Calu3 (cell line): ENCODE results near the gene POLR3A. TPM values are rescaled to one million over a fixed set of nuclear protein-coding genes. Genes with fewer than 3 reads are reported as not detected.

Source experiments
- BruUV-seq: library from RNA; stranded (reverse); fragments of 400-500 nt; replicated peaks from 2 replicates; lab custom pipeline; 2021; lab: Mats Ljungman, UMichigan
- CTCF ChIA-PET: fragments of 300-600 bp; sonication (Branson Sonifier 250); formaldehyde crosslinking; loops from one replicate; lab custom pipeline; 2022; ENCODE audit warnings: antibody characterized with exemption; lab: Charles Lee
- DNase-seq: peaks from one replicate; pipeline ENCODE4 v3.0.0; 2022
- H3K27ac Mint-ChIP-seq: one replicate; pipeline ENCODE4 v1.8.0; 2022; ENCODE audit warnings: mixed read lengths; ENCODE audit not compliant: unreplicated experiment
- H3K27me3 Mint-ChIP-seq: one replicate; pipeline ENCODE4 v1.8.0; 2022; ENCODE audit warnings: mixed read lengths; ENCODE audit not compliant: unreplicated experiment
- H3K36me3 Mint-ChIP-seq: one replicate; pipeline ENCODE4 v1.8.0; 2022; ENCODE audit warnings: mild to moderate bottlenecking, moderate library complexity, mixed read lengths; ENCODE audit not compliant: insufficient read depth, unreplicated experiment
- H3K4me1 Mint-ChIP-seq: one replicate; pipeline ENCODE4 v1.8.0; 2022; ENCODE audit warnings: mild to moderate bottlenecking, low read depth, mixed read lengths; ENCODE audit not compliant: unreplicated experiment
- H3K4me3 Mint-ChIP-seq: one replicate; pipeline ENCODE4 v1.8.0; 2022; ENCODE audit warnings: mild to moderate bottlenecking, low read depth, moderate library complexity, mixed read lengths; ENCODE audit not compliant: unreplicated experiment
- H3K9me3 Mint-ChIP-seq: one replicate; pipeline ENCODE4 v1.8.0; 2022; ENCODE audit warnings: low read depth, mixed read lengths; ENCODE audit not compliant: unreplicated experiment
- CTCF ChIP-seq: fragments of 200-600 bp; IDR thresholded peaks from one replicate; pipeline ENCODE4 v1.8.0; 2022; ENCODE audit warnings: antibody characterized with exemption; ENCODE audit not compliant: unreplicated experiment
- intact Hi-C: fragments of 100-400 bp; cut with micrococcal nuclease; formaldehyde crosslinking; loops from one replicate; pipeline ENCODE4 v1.10.0; 2022; ENCODE audit not compliant: unreplicated experiment
- total RNA-seq: library from RNA; stranded (reverse); gene quantifications from 2 replicates; pipeline ENCODE4 v1.2.3, GENCODE V29; 2022

Gene POLR3A
- total RNA-seq, 1 experiment from 2014 or later: 26.6 TPM

GRCh38 chr10:78033637-78034470, 4.5 kb upstream of the POLR3A start, which contains the start of gene RPS24:
Gene RPS24 (plus strand): TSS chr10:78033863. CDS start chr10:78033902, 39 bp downstream.
- Mint-ChIP-seq H3K27me3 (no peaks in the 10 kb centered on the region), H3K4me3 (peak within 1 kb of the TSS; percentile 89), H3K9me3 (no peaks in the 10 kb centered on the region), H3K4me1 (peaks cover 42% of the 10 kb centered on the region), H3K27ac (peak within 1 kb of the TSS; percentile 96), H3K36me3 (peaks cover 79% of the 10 kb centered on the region)
- intact Hi-C loops: no loop called here
- peak; percentile 98 for DNase-seq
- CTCF ChIA-PET: interaction anchor here (0.6 kb wide), 1 partner anchor 99 kb away, joined by 6 read pairs; no protein-coding TSS in a partner anchor
- TF ChIP-seq CTCF: no peak
- no TSS peak for BruUV-seq

- Mint-ChIP-seq H3K9me3 (no peaks in the 10 kb centered on the region), H3K4me1 (peaks cover 45% of the 10 kb centered on the region), H3K4me3 (peak overlapping the region; percentile 89), H3K27me3 (no peaks in the 10 kb centered on the region), H3K27ac (peak overlapping the region; percentile 96), H3K36me3 (peaks cover 79% of the 10 kb centered on the region)
- CTCF ChIA-PET: interaction anchor here (0.9 kb wide), 1 partner anchor 499 kb away, joined by 6 read pairs; no protein-coding TSS in a partner anchor
- no peak for TF ChIP-seq CTCF
- DNase-seq: no peak
- intact Hi-C loops: no loop called here
- no TSS peak for BruUV-seq
Measured at GRCh38 chr10:78033387-78033636, 4.0 kb upstream of the POLR3A start.

GRCh38 chr10:78028438-78029268, 662 bp downstream of the POLR3A start:
- TF ChIP-seq CTCF: no peak
- Mint-ChIP-seq H3K27me3 (no peaks in the 10 kb centered on the region), H3K4me3 (peak overlapping the region; percentile 88), H3K9me3 (no peaks in the 10 kb centered on the region), H3K27ac (peak overlapping the region; percentile 91), H3K36me3 (peaks cover 67% of the 10 kb centered on the region), H3K4me1 (peaks cover 28% of the 10 kb centered on the region)
- no peak for DNase-seq
- TSS peak; percentile 57 for BruUV-seq
- intact Hi-C loops: loop anchor here (2.0 kb wide), 1 partner anchor 182 kb away; no protein-coding TSS in a partner anchor
- CTCF ChIA-PET: interaction anchor here (0.7 kb wide), 1 partner anchor 239 kb away, joined by 4 read pairs; no protein-coding TSS in a partner anchor

- CTCF ChIA-PET: interaction anchor here (0.5 kb wide), 1 partner anchor 1071 kb away, joined by 6 read pairs; no protein-coding TSS in a partner anchor
- peaks cover 28% of the 10 kb centered on the region for H3K4me1 Mint-ChIP-seq
- H3K36me3 Mint-ChIP-seq: peaks cover 75% of the 10 kb centered on the region
- no peak overlapping the region for H3K4me3 Mint-ChIP-seq
- H3K27me3 Mint-ChIP-seq: no peaks in the 10 kb centered on the region
- TF ChIP-seq CTCF: no peak
- no peaks in the 10 kb centered on the region for H3K9me3 Mint-ChIP-seq
- no peak overlapping the region for H3K27ac Mint-ChIP-seq
- BruUV-seq: no TSS peak
- DNase-seq: no peak
- intact Hi-C loops: no loop called here
Measured at GRCh38 chr10:78025685-78026364, 3.5 kb downstream of the POLR3A start.
